Breast epithelium (tissue), 4 donors: ENCODE measurements around the gene STARD3NL. TPM values are rescaled to one million over a fixed set of nuclear protein-coding genes. Genes with fewer than 3 reads are reported as not detected.

Experiments used
- DNase-seq, 2 donors: peaks; one replicate each; pipeline ENCODE4 v3.0.0-alpha.2; 2019; ENCODE audit warnings: low spot score in 2 of 2
- H3K27ac ChIP-seq, 2 donors: fragments of 200-600 bp; sonication (generic) in 1 of 2; one replicate each; pipeline ENCODE4 v1.5.1; 2016 to 2019; ENCODE audit warnings: mild to moderate bottlenecking in 1 of 2
- H3K27me3 ChIP-seq, 2 donors: fragments of 200-600 bp; sonication (generic) in 1 of 2; one replicate each; pipeline versions ENCODE4 v1.5.1 to v1.6.0; 2017 to 2019; ENCODE audit warnings: control low read depth in 1 of 2, mild to moderate bottlenecking in 1 of 2
- H3K36me3 ChIP-seq: fragments of 200-600 bp; one replicate; pipeline ENCODE4 v1.5.1; 2019
- H3K4me1 ChIP-seq, 2 donors: fragments of 200-600 bp; sonication (generic); one replicate each; pipeline ENCODE4 v1.5.1; 2016 to 2019; ENCODE audit warnings: control low read depth in 1 of 2
- H3K4me3 ChIP-seq, 3 donors: fragments of 200-600 bp; sonication (generic); 1 replicate in 2 of 3; 2 replicates in 1 of 3; pipeline ENCODE4 v1.5.1; 2016 to 2019; ENCODE audit warnings: mild to moderate bottlenecking in 3 of 3, moderate library complexity in 2 of 3
- H3K9me3 ChIP-seq, 2 donors: fragments of 200-600 bp; sonication (generic) in 1 of 2; one replicate each; pipeline ENCODE4 v1.5.1; 2016 to 2019; ENCODE audit warnings: control low read depth in 1 of 2
- POLR2A ChIP-seq: fragments of 450-650 bp; IDR thresholded peaks from one replicate; pipeline ENCODE4 v1.6.1; 2016; ENCODE audit warnings: antibody characterized with exemption, mild to moderate bottlenecking, moderate library complexity
- POLR2AphosphoS5 ChIP-seq, 3 donors: sonication (generic); formaldehyde crosslinking; IDR thresholded peaks; one replicate each; pipeline ENCODE4 v1.6.1; 2017; ENCODE audit warnings: antibody characterized with exemption in 3 of 3
- intact Hi-C: fragments of 100-400 bp; cut with DNase I; formaldehyde crosslinking; loops from one replicate; pipeline ENCODE4 v1.15.1; 2023; ENCODE audit warnings: low total_unique reads
- total RNA-seq, 3 donors: library from RNA; depleted of rRNA; stranded (reverse); fragments of >200 nt; gene quantifications; one replicate each; pipeline ENCODE4 v1.1.0, GENCODE V29; 2016
- TF ChIP-seq, protein P1 (sequence below), 3 donors: fragments of 450-650 bp; IDR thresholded peaks; one replicate each; pipeline ENCODE4 v1.5.1; 2016 to 2017; ENCODE audit warnings: antibody characterized with exemption in 3 of 3, mild to moderate bottlenecking in 3 of 3, moderate library complexity in 3 of 3

Gene STARD3NL
- total RNA-seq, 3 donors from 2014 or later = 36.8 to 42.9 (median 42.6) TPM

GRCh38 chr7:38280000-38280399 is 102.0 kb downstream of the STARD3NL start:
- H3K27ac ChIP-seq = no peak overlapping the region
- TF ChIP-seq, protein P1, sequence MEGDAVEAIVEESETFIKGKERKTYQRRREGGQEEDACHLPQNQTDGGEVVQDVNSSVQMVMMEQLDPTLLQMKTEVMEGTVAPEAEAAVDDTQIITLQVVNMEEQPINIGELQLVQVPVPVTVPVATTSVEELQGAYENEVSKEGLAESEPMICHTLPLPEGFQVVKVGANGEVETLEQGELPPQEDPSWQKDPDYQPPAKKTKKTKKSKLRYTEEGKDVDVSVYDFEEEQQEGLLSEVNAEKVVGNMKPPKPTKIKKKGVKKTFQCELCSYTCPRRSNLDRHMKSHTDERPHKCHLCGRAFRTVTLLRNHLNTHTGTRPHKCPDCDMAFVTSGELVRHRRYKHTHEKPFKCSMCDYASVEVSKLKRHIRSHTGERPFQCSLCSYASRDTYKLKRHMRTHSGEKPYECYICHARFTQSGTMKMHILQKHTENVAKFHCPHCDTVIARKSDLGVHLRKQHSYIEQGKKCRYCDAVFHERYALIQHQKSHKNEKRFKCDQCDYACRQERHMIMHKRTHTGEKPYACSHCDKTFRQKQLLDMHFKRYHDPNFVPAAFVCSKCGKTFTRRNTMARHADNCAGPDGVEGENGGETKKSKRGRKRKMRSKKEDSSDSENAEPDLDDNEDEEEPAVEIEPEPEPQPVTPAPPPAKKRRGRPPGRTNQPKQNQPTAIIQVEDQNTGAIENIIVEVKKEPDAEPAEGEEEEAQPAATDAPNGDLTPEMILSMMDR (IDR thresholded peaks at IDR 0.05) = no peak
- TF ChIP-seq POLR2AphosphoS5 (IDR thresholded peaks at IDR 0.05) (no peak), POLR2A (no peak)
- H3K36me3 ChIP-seq = no peaks in the 10 kb centered on the region
- no peaks in the 10 kb centered on the region for H3K4me1 ChIP-seq
- DNase-seq = no peak
- H3K9me3 ChIP-seq = no peaks in the 10 kb centered on the region
- no peaks in the 10 kb centered on the region for H3K27me3 ChIP-seq
- no peak overlapping the region for H3K4me3 ChIP-seq
- intact Hi-C loops = no loop called here
